Measurements from ENCODE around the gene PML.
"Not testable (repeated sequence)": the region's sequence is repeated elsewhere in the genome, so short reads cannot be mapped to it uniquely, and the experiment has no call there.

PML gene

GRCh38 chr15:74055804-74056203 is 61.3 kb downstream of the PML start:
- Histone ChIP-seq H3K36me3 (ENCODE audit: control insufficient read depth in 2 of 2, insufficient read depth in 1 of 2, low read length in 2 of 2) (no peaks in the 10 kb centered on the region), H3K4me1 (ENCODE audit: control insufficient read depth, insufficient read depth, low read length) (no peaks in the 10 kb centered on the region), H3K4me3 (ENCODE audit: low read depth, low read length) (no peak overlapping the region), H3K27ac (ENCODE audit: extremely low read depth, low read depth, low read length) (no peak overlapping the region), H3K9me3 (ENCODE audit: control insufficient read depth, insufficient read depth, low read depth, low read length) (no peaks in the 10 kb centered on the region; the same call in 1 of the 2 replicates)
- ChIA-PET CTCF (interaction anchor here (0.9 to 14.3 kb wide), 6 partner anchors 14 to 383 kb away, joined by 3 to 301 read pairs (median 78); no protein-coding TSS in a partner anchor), POLR2A (interaction anchor here (0.7 kb wide), 2 partner anchors 178 to 300 kb away, joined by 4 to 6 read pairs; no protein-coding TSS in a partner anchor)
- TF ChIP-seq ZNF426 (tag by site-specific recombination; IDR thresholded peaks at IDR 0.05) (no peak), ZSCAN23 (tag by site-specific recombination; IDR thresholded peaks at IDR 0.05) (no peak), OVOL3 (tag by site-specific recombination; IDR thresholded peaks at IDR 0.05) (no peak), KLF1 (tag by site-specific recombination; IDR thresholded peaks at IDR 0.05) (no peak), ZNF404 (tag by site-specific recombination; IDR thresholded peaks at IDR 0.05) (no peak), ZNF169 (tag by site-specific recombination; IDR thresholded peaks at IDR 0.05) (no peak), ZNF768 (tag by site-specific recombination; IDR thresholded peaks at IDR 0.05) (no peak), PATZ1 (tag by site-specific recombination; IDR thresholded peaks at IDR 0.05) (no peak), ZNF670 (tag by site-specific recombination; IDR thresholded peaks at IDR 0.05; ENCODE audit: low read depth) (no peak), ZNF394 (tag by site-specific recombination; IDR thresholded peaks at IDR 0.05; ENCODE audit: borderline replicate concordance) (no peak), ZNF658 (tag by site-specific recombination; IDR thresholded peaks at IDR 0.05) (no peak), ZNF155 (tag by site-specific recombination; IDR thresholded peaks at IDR 0.05) (no peak), ZEB2 (tag by site-specific recombination; IDR thresholded peaks at IDR 0.05) (no peak), ZFP41 (tag by site-specific recombination; IDR thresholded peaks at IDR 0.05; ENCODE audit: borderline replicate concordance) (no peak), ZNF433 (tag by site-specific recombination; IDR thresholded peaks at IDR 0.05; ENCODE audit: low read depth) (no peak), ZNF362 (tag by site-specific recombination; IDR thresholded peaks at IDR 0.05) (no peak), KLF9 (tag by site-specific recombination; IDR thresholded peaks at IDR 0.05; ENCODE audit: low read depth) (no peak)

GRCh38 chr15:74056330-74056729 is 61.8 kb downstream of the PML start:
- CTCF ChIA-PET: interaction anchor here (0.6 to 14.3 kb wide), 8 partner anchors 7 to 1900 kb away, joined by 3 to 301 read pairs (median 12); no protein-coding TSS in a partner anchor
- H3K4me1 ChIP-seq (ENCODE audit: control insufficient read depth, insufficient read depth, low read length); H3K9me3 ChIP-seq (ENCODE audit: control insufficient read depth, insufficient read depth, low read depth, low read length); H3K4me3 ChIP-seq (ENCODE audit: low read depth, low read length); H3K36me3 ChIP-seq (ENCODE audit: control insufficient read depth in 2 of 2, insufficient read depth in 1 of 2, low read length in 2 of 2); H3K27ac ChIP-seq (ENCODE audit: extremely low read depth, low read depth, low read length): not testable (repeated sequence)
- POLR2A ChIA-PET: interaction anchor here (0.7 kb wide), 1 partner anchor 301 kb away, joined by 4 read pairs; no protein-coding TSS in a partner anchor

GRCh38 chr15:74059050-74059833 is 64.7 kb downstream of the PML start:
- H3K27ac ChIP-seq (ENCODE audit: extremely low read depth, low read depth, low read length); H3K4me3 ChIP-seq (ENCODE audit: low read depth, low read length); H3K9me3 ChIP-seq (ENCODE audit: control insufficient read depth, insufficient read depth, low read depth, low read length); H3K36me3 ChIP-seq (ENCODE audit: control insufficient read depth in 2 of 2, insufficient read depth in 1 of 2, low read length in 2 of 2); POLR2A ChIA-PET; H3K4me1 ChIP-seq (ENCODE audit: control insufficient read depth, insufficient read depth, low read length): not testable (repeated sequence)
- CTCF ChIA-PET: interaction anchor here (0.6 to 3.4 kb wide), 4 partner anchors 10 to 263 kb away, joined by 3 to 15 read pairs (median 6); no protein-coding TSS in a partner anchor
